Smooth muscle cell (in vitro differentiated cells): ENCODE data around the gene ERAL1. TPM values are rescaled to one million over a fixed set of nuclear protein-coding genes. Genes with fewer than 3 reads are reported as not detected.

Source experiments
- DNase-seq: peaks from one replicate; lab custom pipeline; 2025; ENCODE audit not compliant: unreplicated experiment; lab: John Stamatoyannopoulos, UW
- H2AFZ ChIP-seq: fragments of 200-600 bp; sonication (generic); 2 replicates; pipeline ENCODE4 v1.6.0; 2016; ENCODE audit warnings: antibody characterized with exemption, low read depth, mild to moderate bottlenecking
- H3F3A ChIP-seq: fragments of 200-600 bp; sonication (generic); 2 replicates; pipeline ENCODE4 v1.6.0; 2017; ENCODE audit warnings: antibody characterized with exemption, low read depth
- H3K27ac ChIP-seq: fragments of 200-600 bp; sonication (generic); 2 replicates; pipeline ENCODE4 v1.5.1; 2016; ENCODE audit warnings: low read depth, mild to moderate bottlenecking
- H3K27me3 ChIP-seq: fragments of 200-600 bp; sonication (generic); 2 replicates; pipeline ENCODE4 v1.6.1; 2016; ENCODE audit warnings: low read depth, mild to moderate bottlenecking
- H3K36me3 ChIP-seq: fragments of 200-600 bp; sonication (generic); 2 replicates; pipeline ENCODE4 v1.5.1; 2016; ENCODE audit warnings: low read depth
- H3K4me1 ChIP-seq: fragments of 200-600 bp; sonication (generic); 2 replicates; pipeline ENCODE4 v1.5.1; 2016; ENCODE audit warnings: low read depth
- H3K4me2 ChIP-seq: fragments of 200-600 bp; sonication (generic); 2 replicates; pipeline ENCODE4 v1.6.0; 2016; ENCODE audit warnings: mild to moderate bottlenecking
- H3K4me3 ChIP-seq: fragments of 200-600 bp; sonication (generic); 2 replicates; pipeline ENCODE4 v1.5.1; 2016; ENCODE audit warnings: mild to moderate bottlenecking
- H3K79me2 ChIP-seq: fragments of 200-600 bp; sonication (generic); 2 replicates; pipeline ENCODE4 v1.6.0; 2016; ENCODE audit warnings: low read depth, mild to moderate bottlenecking
- H3K9ac ChIP-seq: fragments of 200-600 bp; sonication (generic); 2 replicates; pipeline ENCODE4 v1.6.0; 2016; ENCODE audit warnings: low read depth
- H3K9me3 ChIP-seq: fragments of 200-600 bp; sonication (generic); replicated peaks from 2 replicates; pipeline ENCODE4 v1.5.1; 2016; ENCODE audit warnings: low read depth
- H4K20me1 ChIP-seq: fragments of 200-600 bp; sonication (generic); 2 replicates; pipeline ENCODE4 v1.6.0; 2016; ENCODE audit warnings: low read depth
- CTCF ChIP-seq: fragments of 200-600 bp; sonication (generic); IDR thresholded peaks from 2 replicates; pipeline ENCODE4 v1.5.1; 2017; ENCODE audit warnings: borderline replicate concordance, mild to moderate bottlenecking, antibody characterized with exemption; ENCODE audit not compliant: insufficient read depth, poor library complexity, severe bottlenecking
- WGBS: methylation state at CpG from one replicate; pipeline ENCODE4 v1.1.7; 2016; ENCODE audit warnings: low lambda C conversion rate; 5-methylcytosine and 5-hydroxymethylcytosine counted together
- polyA plus RNA-seq: library from polyadenylated mRNA; unstranded; fragments of >200 nt; fragmentation: Nextera tagmentation; extraction: Ambion mirVana; gene quantifications from 2 replicates; pipeline ENCODE4 v1.2.1, GENCODE V29; 2016
- total RNA-seq: library from RNA; depleted of rRNA; stranded (reverse); fragments of >200 nt; gene quantifications from 2 replicates; pipeline ENCODE4 v1.2.3, GENCODE V29; 2014

ERAL1 gene
- total and polyA plus RNA-seq, 2 experiments from 2014 or later: 30.0 to 59.3 TPM

- H3K79me2 ChIP-seq: peaks cover 78% of the 10 kb centered on the region
Measured at GRCh38 chr17:28816540-28816939, 38.3 kb upstream of the ERAL1 start.

GRCh38 chr17:28818819-28819221 is 36.0 kb upstream of the ERAL1 start:
- H3K27ac ChIP-seq: no peak overlapping the region
- H3K79me2 ChIP-seq: peaks cover 84% of the 10 kb centered on the region
- H3K4me1 ChIP-seq: no peaks in the 10 kb centered on the region
- H3F3A ChIP-seq: no peaks in the 10 kb centered on the region
- no peak for DNase-seq
- H3K27me3 ChIP-seq: no peaks in the 10 kb centered on the region
- H3K9me3 ChIP-seq: no peaks in the 10 kb centered on the region
- H4K20me1 ChIP-seq: peaks cover 48% of the 10 kb centered on the region
- 94% methylated on average over 3 of the region's 3 CpGs for WGBS
- no peak overlapping the region for H3K4me3 ChIP-seq
- H3K4me2 ChIP-seq: no peak overlapping the region
- no peak overlapping the region for H2AFZ ChIP-seq
- TF ChIP-seq CTCF: no peak
- H3K9ac ChIP-seq: no peak overlapping the region
- H3K36me3 ChIP-seq: no peaks in the 10 kb centered on the region

More at GRCh38 chr17:28816540-28816939, 38.3 kb upstream of the ERAL1 start:
- H2AFZ ChIP-seq: no peak overlapping the region
- H3K4me2 ChIP-seq: no peak overlapping the region
- no peak overlapping the region for H3K9ac ChIP-seq
- H3F3A ChIP-seq: peaks cover 3% of the 10 kb centered on the region
- H3K27me3 ChIP-seq: no peaks in the 10 kb centered on the region
- H3K4me1 ChIP-seq: peaks cover 4% of the 10 kb centered on the region
- no peaks in the 10 kb centered on the region for H3K9me3 ChIP-seq
- H4K20me1 ChIP-seq: peaks cover 33% of the 10 kb centered on the region
- H3K4me3 ChIP-seq: no peak overlapping the region
- no peak for TF ChIP-seq CTCF
- DNase-seq: no peak
- no peaks in the 10 kb centered on the region for H3K36me3 ChIP-seq
- H3K27ac ChIP-seq: no peak overlapping the region
- WGBS: 96% methylated on average over 4 of the region's 4 CpGs

GRCh38 chr17:28819582-28819981 is 35.2 kb upstream of the ERAL1 start:
- 78% methylated on average over 1 of the region's 1 CpG for WGBS

More at GRCh38 chr17:28819582-28819981, 35.2 kb upstream of the ERAL1 start:
- H4K20me1 ChIP-seq: peaks cover 48% of the 10 kb centered on the region
- no peak for TF ChIP-seq CTCF
- H3K4me1 ChIP-seq: no peaks in the 10 kb centered on the region
- H2AFZ ChIP-seq: no peak overlapping the region
- DNase-seq: no peak
- no peak overlapping the region for H3K27ac ChIP-seq
- no peak overlapping the region for H3K4me3 ChIP-seq
- H3F3A ChIP-seq: no peaks in the 10 kb centered on the region
- H3K79me2 ChIP-seq: peaks cover 83% of the 10 kb centered on the region
- H3K4me2 ChIP-seq: no peak overlapping the region
- H3K9ac ChIP-seq: no peak overlapping the region
- no peaks in the 10 kb centered on the region for H3K27me3 ChIP-seq
- no peaks in the 10 kb centered on the region for H3K9me3 ChIP-seq
- H3K36me3 ChIP-seq: no peaks in the 10 kb centered on the region
